HEK293 (cell line): ENCODE results near the gene CDC42BPA.

Experiments
- TCF7L2 ChIP-seq: IDR thresholded peaks from 2 replicates; pipeline ENCODE4 v1.6.1; 2011; ENCODE audit warnings: low read depth, mild to moderate bottlenecking, inconsistent platforms, low read length, moderate library complexity, borderline replicate concordance
- ZNF121 ChIP-seq: fragments of 450-650 bp; formaldehyde crosslinking; IDR thresholded peaks from 2 replicates; pipeline ENCODE4 v1.5.1; 2016; ENCODE audit warnings: missing biosample characterization, missing genetic modification characterization
- ZNF274 ChIP-seq, 2 experiments: fragments of 200-500 bp in 1 of 2; fragments of 450-650 bp in 1 of 2; sonication (Bioruptor generic) in 1 of 2; formaldehyde crosslinking in 1 of 2; IDR thresholded peaks; 2 replicates each; pipeline versions ENCODE4 v1.5.1 to v1.6.1; 2014 to 2016; ENCODE audit warnings: borderline replicate concordance in 1 of 2, inconsistent platforms in 1 of 2, low read length in 1 of 2, missing biosample characterization in 1 of 2, missing genetic modification characterization in 1 of 2
- ZNF777 ChIP-seq: fragments of 450-650 bp; formaldehyde crosslinking; IDR thresholded peaks from 2 replicates; pipeline ENCODE4 v1.5.1; 2017; ENCODE audit warnings: missing biosample characterization, missing genetic modification characterization, borderline replicate concordance
- TF ChIP-seq, protein P1 (sequence below): fragments of 450-650 bp; formaldehyde crosslinking; IDR thresholded peaks from 2 replicates; pipeline ENCODE4 v1.5.1; 2016; ENCODE audit warnings: missing biosample characterization, missing genetic modification characterization

DNA sequence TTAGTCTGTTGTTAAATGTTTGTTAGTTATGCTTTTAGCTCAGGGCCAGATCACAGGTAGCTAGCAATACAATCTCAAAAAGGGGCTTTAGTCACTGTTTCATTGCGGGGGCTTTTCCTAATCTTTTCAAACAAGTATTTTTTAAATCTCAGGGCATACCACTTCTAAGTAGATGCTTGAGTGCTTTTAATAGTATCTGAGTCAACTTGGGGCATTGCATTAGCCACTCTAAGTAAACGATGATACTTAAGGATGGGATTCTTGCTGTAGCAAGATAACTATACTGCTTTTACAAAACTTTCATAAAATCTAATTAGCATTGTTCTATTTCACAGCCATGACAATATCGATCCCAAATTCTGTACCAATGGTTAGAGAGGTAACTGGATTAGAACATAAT lies 11.6 kb downstream of the CDC42BPA start:
- TF ChIP-seq, protein P1, sequence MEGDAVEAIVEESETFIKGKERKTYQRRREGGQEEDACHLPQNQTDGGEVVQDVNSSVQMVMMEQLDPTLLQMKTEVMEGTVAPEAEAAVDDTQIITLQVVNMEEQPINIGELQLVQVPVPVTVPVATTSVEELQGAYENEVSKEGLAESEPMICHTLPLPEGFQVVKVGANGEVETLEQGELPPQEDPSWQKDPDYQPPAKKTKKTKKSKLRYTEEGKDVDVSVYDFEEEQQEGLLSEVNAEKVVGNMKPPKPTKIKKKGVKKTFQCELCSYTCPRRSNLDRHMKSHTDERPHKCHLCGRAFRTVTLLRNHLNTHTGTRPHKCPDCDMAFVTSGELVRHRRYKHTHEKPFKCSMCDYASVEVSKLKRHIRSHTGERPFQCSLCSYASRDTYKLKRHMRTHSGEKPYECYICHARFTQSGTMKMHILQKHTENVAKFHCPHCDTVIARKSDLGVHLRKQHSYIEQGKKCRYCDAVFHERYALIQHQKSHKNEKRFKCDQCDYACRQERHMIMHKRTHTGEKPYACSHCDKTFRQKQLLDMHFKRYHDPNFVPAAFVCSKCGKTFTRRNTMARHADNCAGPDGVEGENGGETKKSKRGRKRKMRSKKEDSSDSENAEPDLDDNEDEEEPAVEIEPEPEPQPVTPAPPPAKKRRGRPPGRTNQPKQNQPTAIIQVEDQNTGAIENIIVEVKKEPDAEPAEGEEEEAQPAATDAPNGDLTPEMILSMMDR (tag by site-specific recombination): no peak
- no peak for TF ChIP-seq ZNF121 (tag by site-specific recombination)
- no peak for TF ChIP-seq ZNF274 (IDR thresholded peaks at IDR 0.05; ENCODE audit: low read length)
- no peak for TF ChIP-seq ZNF274 (tag by site-specific recombination; IDR thresholded peaks at IDR 0.05; ENCODE audit: borderline replicate concordance)
- no peak for TF ChIP-seq ZNF777 (tag by site-specific recombination)
- no peak for TF ChIP-seq TCF7L2
